ENCODE results near the gene FOXO4. TPM values are rescaled to one million over a fixed set of nuclear protein-coding genes. Genes with fewer than 3 reads are reported as not detected.
"Not testable (repeated sequence)": the region's sequence is repeated elsewhere in the genome, so short reads cannot be mapped to it uniquely, and the experiment has no call there.

Gene FOXO4
- 10 to 100 TPM; 14.9 to 18.8 (median 16.9) TPM for total RNA-seq

- Histone ChIP-seq H3K27me3 (no peaks in the 10 kb centered on the region), H3K4me1 (peaks cover 0 to 5% of the 10 kb centered on the region in 2 donors), H3K9me3 (no peaks in the 10 kb centered on the region), H3K27ac (peak within 1 kb of the TSS in 2 of 3 donors; percentile 45 to 76), H3K36me3 (no peaks in the 10 kb centered on the region), H3K4me3 (replicated peaks in 1 of 3) (peak within 1 kb of the TSS; percentile 26 to 43 (median 32))
- DNase-seq = peak; percentile 90
- 0% methylated on average over 15 to 18 of the region's 29 CpGs for WGBS, 2 donors
- TF ChIP-seq POLR2A (IDR thresholded peaks at IDR 0.05) = peak in 1 of 2 donors; percentile 17
- no peak for TF ChIP-seq CTCF (IDR thresholded peaks at IDR 0.05)
- intact Hi-C loops (cut with DNase I) = no loop called here
Observed at GRCh38 chrX:71095555-71095980, at the start of gene FOXO4. Gene FOXO4, plus strand, starts transcription at chrX:71095851. Its CDS starts 678 bp downstream, at chrX:71096529.

GRCh38 chrX:71047891-71048290 lies 47.8 kb upstream of the FOXO4 start:
- H3K4me3 ChIP-seq (replicated peaks in 1 of 3); H3K4me1 ChIP-seq; H3K9me3 ChIP-seq; H3K27ac ChIP-seq; DNase-seq; intact Hi-C loops (cut with DNase I); H3K27me3 ChIP-seq; H3K36me3 ChIP-seq: not testable (repeated sequence)
- 94 to 99% methylated on average over 8 of the region's 8 CpGs for WGBS, 2 donors

GRCh38 chrX:71052721-71053120 lies 42.9 kb upstream of the FOXO4 start:
- no peak for DNase-seq
- no peaks in the 10 kb centered on the region for H3K9me3 ChIP-seq
- WGBS, 2 donors = 60 to 63% methylated on average over 1 to 7 of the region's 7 CpGs
- no peaks in the 10 kb centered on the region for H3K36me3 ChIP-seq
- no peaks in the 10 kb centered on the region for H3K27me3 ChIP-seq
- intact Hi-C loops (cut with DNase I) = no loop called here
- no peaks in the 10 kb centered on the region for H3K4me1 ChIP-seq
- no peak for TF ChIP-seq CTCF (IDR thresholded peaks at IDR 0.05)
- no peak for TF ChIP-seq POLR2A (IDR thresholded peaks at IDR 0.05)
- no peak overlapping the region for H3K4me3 ChIP-seq (replicated peaks in 1 of 3)
- H3K27ac ChIP-seq = no peak overlapping the region

- H3K27me3 ChIP-seq = no peaks in the 10 kb centered on the region
- no peaks in the 10 kb centered on the region for H3K9me3 ChIP-seq
- H3K4me1 ChIP-seq = no peaks in the 10 kb centered on the region
- H3K27ac ChIP-seq = no peak overlapping the region
- peak in 1 of 2 donors; percentile 7 for DNase-seq
- intact Hi-C loops (cut with DNase I) = no loop called here
- H3K4me3 ChIP-seq (replicated peaks in 1 of 3) = no peak overlapping the region
- 44% methylated on average over 4 of the region's 18 CpGs for WGBS, 2 donors
- no peaks in the 10 kb centered on the region for H3K36me3 ChIP-seq
- TF ChIP-seq CTCF (IDR thresholded peaks at IDR 0.05) = no peak
- no peak for TF ChIP-seq POLR2A (IDR thresholded peaks at IDR 0.05)
Observed at GRCh38 chrX:71053217-71053621, 42.4 kb upstream of the FOXO4 start.

GRCh38 chrX:71056867-71057266 lies 38.8 kb upstream of the FOXO4 start:
- H3K4me1 ChIP-seq = no peaks in the 10 kb centered on the region
- H3K27ac ChIP-seq = no peak overlapping the region
- TF ChIP-seq POLR2A (IDR thresholded peaks at IDR 0.05) (no peak), CTCF (IDR thresholded peaks at IDR 0.05) (no peak)
- H3K9me3 ChIP-seq = no peaks in the 10 kb centered on the region
- no peak for DNase-seq
- no peak overlapping the region for H3K4me3 ChIP-seq (replicated peaks in 1 of 3)
- peaks cover 11 to 18% of the 10 kb centered on the region in 2 donors for H3K36me3 ChIP-seq
- intact Hi-C loops (cut with DNase I) = no loop called here
- H3K27me3 ChIP-seq = no peaks in the 10 kb centered on the region

Data from thyroid gland (tissue), 4 donors.